Mesothelial cell of epicardium (in vitro differentiated cells): ENCODE measurements around the gene TEX9. TPM values are rescaled to one million over a fixed set of nuclear protein-coding genes. Genes with fewer than 3 reads are reported as not detected.

Source experiments
- DNase-seq, 2 experiments: peaks; one replicate each; pipeline ENCODE4 v3.0.0; 2021; ENCODE audit warnings: low spot score in 2 of 2; ENCODE audit not compliant: unreplicated experiment in 2 of 2
- H3K27ac Mint-ChIP-seq: 2 replicates; pipeline ENCODE4 v1.8.0; 2021; ENCODE audit warnings: mixed read lengths
- H3K27me3 Mint-ChIP-seq: 2 replicates; pipeline ENCODE4 v1.8.0; 2021; ENCODE audit warnings: low read depth, mixed read lengths
- H3K36me3 Mint-ChIP-seq: 2 replicates; pipeline ENCODE4 v1.8.0; 2021; ENCODE audit warnings: mixed read lengths
- H3K4me1 Mint-ChIP-seq: 2 replicates; pipeline ENCODE4 v1.8.0; 2021; ENCODE audit warnings: mixed read lengths
- H3K4me3 Mint-ChIP-seq: 2 replicates; pipeline ENCODE4 v1.8.0; 2021; ENCODE audit warnings: mild to moderate bottlenecking, moderate library complexity, mixed read lengths
- H3K9me3 Mint-ChIP-seq: 2 replicates; pipeline ENCODE4 v1.8.0; 2021; ENCODE audit warnings: mixed read lengths
- CTCF ChIP-seq: fragments of 200-600 bp; sonication (generic); IDR thresholded peaks from one replicate; pipeline ENCODE4 v1.5.0; 2021; ENCODE audit warnings: antibody characterized with exemption; ENCODE audit not compliant: unreplicated experiment
- total RNA-seq: library from RNA; stranded (reverse); gene quantifications from 3 replicates; pipeline ENCODE4 v1.2.1, GENCODE V29; 2021

TEX9 gene
- total RNA-seq, 1 donor from 2014 or later, result 23.4 TPM

DNA sequence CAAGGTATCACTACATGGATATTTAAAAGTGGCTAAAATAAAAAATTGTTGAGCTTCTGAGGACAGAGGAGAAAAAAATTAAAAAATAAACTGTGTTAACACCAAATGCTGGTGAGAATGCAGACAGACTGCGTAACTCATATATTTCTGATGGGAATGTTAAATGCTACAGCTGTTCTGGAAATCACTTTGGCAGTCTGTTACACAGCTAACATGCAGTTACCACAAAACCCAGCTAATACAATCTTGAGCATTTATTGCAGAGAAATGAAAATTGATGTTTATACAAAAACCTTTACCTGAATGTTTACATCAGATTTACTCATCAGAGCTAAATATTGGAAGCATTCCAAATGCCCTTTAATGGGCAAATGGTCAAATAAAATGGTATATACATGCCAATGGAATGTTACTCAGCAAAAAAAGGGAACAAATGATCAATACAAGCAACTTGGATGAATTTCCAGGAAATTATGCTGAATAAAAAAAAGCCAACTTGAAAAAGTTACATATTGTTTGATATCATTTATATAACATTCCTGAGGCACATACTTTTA, 75.1 kb downstream of the TEX9 start:
- Mint-ChIP-seq H3K36me3 (peaks cover 53% of the 10 kb centered on the region), H3K27ac (no peak overlapping the region), H3K27me3 (no peaks in the 10 kb centered on the region), H3K4me1 (no peaks in the 10 kb centered on the region), H3K9me3 (peaks cover 43% of the 10 kb centered on the region), H3K4me3 (no peak overlapping the region)
- no peak for TF ChIP-seq CTCF
- no peak for DNase-seq

DNA sequence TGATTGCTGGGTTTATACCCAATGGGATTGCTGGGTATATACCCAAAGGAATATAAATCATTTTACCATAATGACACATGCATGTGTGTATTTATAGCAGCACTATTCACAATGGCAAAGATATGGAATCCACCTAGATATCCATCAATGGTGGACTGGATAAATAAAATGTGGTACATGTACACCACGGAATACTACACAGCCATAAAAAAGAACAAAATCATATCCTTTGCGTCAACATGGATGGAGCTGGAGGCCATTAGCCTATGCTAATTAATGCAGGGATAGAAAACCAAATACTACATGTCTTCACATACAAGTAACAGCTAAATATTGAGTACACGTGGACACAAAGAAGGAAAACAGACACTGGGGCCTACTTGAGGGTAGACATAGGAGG, 77.1 kb downstream of the TEX9 start:
- no peak for TF ChIP-seq CTCF
- DNase-seq, result no peak
- H3K4me1 Mint-ChIP-seq, result peaks cover 1% of the 10 kb centered on the region
- H3K9me3 Mint-ChIP-seq, result peaks cover 27% of the 10 kb centered on the region
- peaks cover 37% of the 10 kb centered on the region for H3K36me3 Mint-ChIP-seq
- no peak overlapping the region for H3K27ac Mint-ChIP-seq
- H3K27me3 Mint-ChIP-seq, result no peaks in the 10 kb centered on the region
- no peak overlapping the region for H3K4me3 Mint-ChIP-seq

DNA sequence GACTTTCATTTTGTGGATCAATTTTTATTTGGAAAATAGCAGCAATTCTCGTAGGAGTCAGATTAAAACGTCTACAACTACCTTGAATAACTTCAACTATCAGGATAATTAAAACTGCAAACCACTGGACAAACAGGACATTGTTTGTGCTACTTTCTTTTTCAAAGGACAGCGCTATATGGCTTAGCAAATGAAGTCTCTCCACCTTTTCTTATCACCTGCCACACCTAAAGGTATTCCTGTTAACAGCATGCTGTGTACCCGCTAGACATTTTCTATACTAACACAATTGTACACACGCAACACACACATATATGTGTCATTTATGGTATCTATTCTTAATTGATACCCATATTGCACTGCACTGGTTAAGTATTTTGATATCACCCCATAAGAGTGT, 80.5 kb downstream of the TEX9 start:
- no peak for TF ChIP-seq CTCF
- Mint-ChIP-seq H3K27me3 (no peaks in the 10 kb centered on the region), H3K4me3 (no peak overlapping the region), H3K27ac (no peak overlapping the region), H3K4me1 (peaks cover 3% of the 10 kb centered on the region), H3K36me3 (peaks cover 18% of the 10 kb centered on the region), H3K9me3 (peaks cover 10% of the 10 kb centered on the region)
- no peak for DNase-seq

DNA sequence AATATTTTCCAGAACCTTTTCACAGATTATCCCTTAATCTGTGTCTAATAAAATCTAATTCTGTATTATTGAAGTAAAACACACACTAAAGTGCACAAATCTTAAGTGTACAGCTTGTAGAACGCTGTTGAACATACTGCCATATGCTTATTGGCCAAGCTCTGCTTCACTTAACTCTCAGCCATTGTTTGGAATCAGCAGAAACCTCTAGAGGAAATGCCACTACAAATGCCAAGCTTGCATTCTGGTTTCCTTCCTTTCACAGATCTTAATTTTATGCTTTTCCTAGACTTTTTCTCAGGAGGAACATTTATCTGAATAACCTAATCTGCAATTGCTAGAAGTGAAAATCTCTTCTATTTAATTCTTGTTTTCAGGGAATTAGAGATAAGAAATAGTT, 89.6 kb downstream of the TEX9 start:
- TF ChIP-seq CTCF, result no peak
- Mint-ChIP-seq H3K9me3 (peaks cover 6% of the 10 kb centered on the region), H3K27ac (no peak overlapping the region), H3K27me3 (no peaks in the 10 kb centered on the region), H3K36me3 (peaks cover 5% of the 10 kb centered on the region), H3K4me1 (peaks cover 2% of the 10 kb centered on the region), H3K4me3 (no peak overlapping the region)
- no peak for DNase-seq

GRCh38 chr15:56456229-56456628, 91.0 kb downstream of the TEX9 start:
- no peak for DNase-seq
- H3K4me1 Mint-ChIP-seq, result peaks cover 4% of the 10 kb centered on the region

More at GRCh38 chr15:56456229-56456628, 91.0 kb downstream of the TEX9 start:
- Mint-ChIP-seq H3K9me3 (peaks cover 6% of the 10 kb centered on the region), H3K27ac (no peak overlapping the region), H3K4me3 (no peak overlapping the region), H3K36me3 (peaks cover 5% of the 10 kb centered on the region), H3K27me3 (no peaks in the 10 kb centered on the region)
- TF ChIP-seq CTCF, result no peak
